ENCODE results near the gene OTOP3.
A peak's percentile ranks its signal among the peaks of the same experiment; 100 is the strongest.
"Not testable (repeated sequence)": the region's sequence is repeated elsewhere in the genome, so short reads cannot be mapped to it uniquely, and the experiment has no call there.

The OTOP3 gene

DNA sequence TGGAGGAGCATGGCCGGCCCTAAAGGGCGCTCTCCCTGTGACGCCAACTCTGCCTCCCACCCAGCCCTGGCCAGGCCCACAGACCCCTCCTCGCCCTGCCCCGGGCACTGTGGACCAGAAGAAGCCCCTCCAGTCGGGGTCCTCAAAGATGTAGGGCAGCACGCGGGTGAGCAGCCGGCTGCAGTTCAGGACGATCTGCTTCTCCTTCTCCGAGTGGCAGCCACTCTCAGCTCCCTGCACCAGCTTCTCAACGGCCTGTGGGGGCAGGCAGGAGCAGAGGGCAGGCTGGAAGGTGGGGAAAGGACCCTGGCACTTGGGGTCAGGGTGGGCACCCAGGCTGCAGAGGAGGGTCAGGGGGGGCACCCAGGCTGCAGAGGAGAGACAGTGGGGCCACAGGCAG is 28.0 kb downstream of the OTOP3 start:
- DNase-seq, result no peak

DNA sequence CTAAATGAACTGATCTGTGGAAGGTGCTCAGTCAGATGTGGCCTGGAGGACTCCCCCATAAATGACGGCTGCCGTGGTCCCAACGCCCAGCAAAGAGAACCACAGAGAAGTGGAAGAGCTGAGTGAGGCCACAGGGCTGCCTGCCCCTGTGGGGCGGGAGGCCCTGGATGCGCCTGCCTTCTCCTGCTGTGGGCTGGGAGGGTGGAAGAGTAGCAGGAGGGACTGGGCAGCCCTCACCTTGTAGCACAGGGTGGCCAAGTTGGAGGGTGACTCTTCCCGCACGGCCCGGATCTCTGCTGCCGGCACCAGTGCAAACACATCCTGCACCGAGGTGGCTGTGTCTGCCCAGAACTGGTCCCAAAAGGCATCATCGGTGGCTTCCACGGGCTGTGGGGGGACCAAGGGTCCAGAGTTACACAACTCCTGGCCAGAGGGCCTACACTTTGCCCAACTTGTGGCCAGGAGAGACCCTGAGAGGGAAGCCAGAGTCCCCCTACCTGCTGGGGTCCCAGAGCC is 28.6 kb downstream of the OTOP3 start:
- no peak for DNase-seq

DNA sequence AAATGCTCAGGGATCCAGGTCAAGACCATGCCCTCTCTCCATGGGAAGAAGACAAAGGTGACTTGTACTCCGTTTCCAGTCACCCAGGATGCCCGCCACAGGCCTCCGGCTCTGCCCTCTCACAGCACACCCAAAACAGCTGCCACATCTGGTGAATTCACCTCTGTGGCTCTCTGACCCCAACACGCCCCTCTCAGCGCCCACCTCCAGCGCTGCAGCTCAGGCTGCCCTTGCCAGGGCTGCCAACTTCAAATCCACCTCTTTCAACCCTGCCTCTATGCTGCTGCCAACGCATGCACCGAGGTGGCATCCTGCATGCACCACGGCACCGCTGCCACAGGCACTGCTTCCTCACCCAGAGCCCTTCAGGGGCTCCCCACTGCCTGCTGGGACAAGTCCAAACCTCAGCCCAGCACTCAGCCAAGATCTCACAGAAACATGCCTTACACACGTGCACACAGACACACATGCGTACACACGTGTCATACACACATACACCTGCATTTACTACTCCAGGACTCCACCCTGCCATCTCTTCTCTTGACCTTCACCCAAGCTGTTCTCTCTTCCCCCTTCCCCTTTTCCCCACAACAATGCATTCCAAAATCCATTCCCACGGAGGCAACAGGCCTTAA is 29.4 kb downstream of the OTOP3 start:
- DNase-seq, result no peak

DNA sequence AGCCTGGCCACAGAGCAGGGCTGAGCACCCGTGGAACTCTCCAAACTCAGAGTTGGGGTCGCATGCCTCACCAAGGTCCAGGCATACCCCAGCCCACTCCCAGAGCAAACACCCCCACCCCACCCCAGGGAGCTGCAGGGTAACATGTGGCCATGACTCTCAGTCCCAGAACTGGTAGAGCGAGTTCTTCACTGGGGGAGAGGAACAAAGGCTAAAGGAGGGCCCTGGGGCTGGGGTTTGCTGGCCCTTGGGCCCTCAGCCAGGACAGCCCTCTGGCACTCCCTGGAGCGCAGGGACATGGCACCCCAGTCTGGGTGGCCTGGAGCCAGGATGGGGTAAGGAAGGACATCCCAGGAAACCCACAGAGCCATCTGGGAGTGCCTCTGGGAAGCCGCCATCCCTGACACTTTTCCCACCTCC is 32.7 kb downstream of the OTOP3 start:
- DNase-seq, result no peak

DNA sequence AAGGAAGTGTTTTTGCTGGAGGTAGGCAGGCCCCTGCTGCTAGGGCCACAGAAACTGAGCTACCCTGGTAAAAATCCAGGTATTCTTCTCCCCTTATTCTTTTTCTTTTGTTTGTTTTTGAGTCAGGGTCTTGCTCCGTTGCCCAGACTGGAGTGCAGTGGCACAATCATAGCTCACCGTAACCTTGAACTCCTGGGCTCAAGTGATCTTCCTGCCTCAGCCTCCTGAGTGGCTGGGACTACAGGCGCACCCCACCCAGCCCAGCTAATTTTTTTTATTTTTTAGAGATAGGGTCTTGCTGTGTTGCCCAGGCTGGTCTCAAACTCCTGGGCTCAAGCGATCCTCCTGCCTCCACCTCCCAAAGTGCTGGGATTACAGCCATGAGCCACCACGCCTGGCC is 33.8 kb downstream of the OTOP3 start:
- DNase-seq, result not testable (repeated sequence)

DNA sequence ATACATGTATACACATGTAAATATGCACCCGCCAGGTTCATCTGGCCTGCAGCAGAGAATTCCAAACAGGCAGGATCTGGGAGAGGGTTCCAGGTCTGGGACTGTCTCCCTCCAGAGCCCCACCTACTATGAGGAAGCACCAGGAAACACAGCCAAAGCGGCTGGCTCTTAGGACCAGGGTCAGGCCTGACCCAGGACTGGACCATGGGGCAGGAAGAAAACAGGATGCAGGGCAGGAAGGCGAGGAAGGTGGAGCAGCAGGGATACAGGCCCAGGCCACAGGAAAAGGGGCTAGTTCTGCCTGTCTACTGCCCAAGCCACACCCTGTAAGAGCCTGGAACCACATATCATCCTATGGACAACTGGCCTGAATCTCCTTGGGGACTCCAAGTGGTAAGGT is 34.7 kb downstream of the OTOP3 start:
- no peak for DNase-seq

DNA sequence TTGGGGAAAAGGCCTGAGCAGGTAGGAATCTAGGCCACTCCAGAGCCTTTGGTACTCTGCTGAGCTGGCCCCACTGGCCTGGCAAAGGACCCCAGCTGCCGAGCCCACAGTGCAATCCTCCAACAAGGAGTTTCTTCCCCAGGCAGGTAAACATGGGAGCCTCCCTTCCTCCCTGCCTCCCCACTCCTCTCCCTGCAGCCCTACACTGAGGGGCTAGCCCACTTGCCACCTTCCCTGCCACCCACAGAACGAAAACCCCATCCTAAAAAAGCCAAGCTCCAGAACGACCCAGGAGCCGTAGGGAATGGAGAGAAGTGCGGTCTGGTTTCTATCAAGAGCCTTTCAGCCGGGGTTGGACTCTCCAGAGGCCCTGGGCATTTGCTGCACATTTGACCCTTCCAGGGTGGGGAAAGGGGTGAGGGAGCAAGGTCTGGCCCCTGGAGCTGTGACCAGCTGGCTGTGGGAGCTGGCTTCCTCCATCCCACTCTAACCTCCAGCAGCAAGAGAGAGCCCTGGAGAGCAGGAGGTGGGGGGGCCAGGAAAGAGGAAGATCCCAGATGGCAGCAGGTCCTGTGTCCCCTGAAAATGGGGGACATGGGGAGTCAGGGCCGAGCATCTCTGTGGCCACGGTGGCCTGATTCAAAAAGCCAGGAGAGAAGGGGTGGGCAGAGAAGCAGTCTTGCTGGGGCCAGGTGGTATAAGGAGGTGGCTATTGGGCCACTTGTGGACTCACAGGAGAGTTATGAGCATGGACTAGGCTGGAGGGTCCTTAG is 35.6 kb downstream of the OTOP3 start:
- DNase-seq, result no peak

DNA sequence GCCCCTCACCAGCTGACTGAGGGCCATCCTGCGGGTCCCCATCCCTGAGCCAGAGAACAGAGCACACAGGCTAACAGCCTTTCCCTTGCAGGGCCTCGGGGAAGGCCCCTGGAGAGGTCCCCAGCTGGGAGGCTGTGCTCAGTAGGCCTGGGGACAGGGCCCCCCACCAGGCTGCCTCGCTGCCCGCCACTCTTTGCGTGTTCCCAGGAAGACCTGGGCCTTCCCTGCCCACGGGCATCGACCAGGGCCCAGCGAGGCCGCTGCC is 36.1 kb downstream of the OTOP3 start:
- no peak for DNase-seq

DNA sequence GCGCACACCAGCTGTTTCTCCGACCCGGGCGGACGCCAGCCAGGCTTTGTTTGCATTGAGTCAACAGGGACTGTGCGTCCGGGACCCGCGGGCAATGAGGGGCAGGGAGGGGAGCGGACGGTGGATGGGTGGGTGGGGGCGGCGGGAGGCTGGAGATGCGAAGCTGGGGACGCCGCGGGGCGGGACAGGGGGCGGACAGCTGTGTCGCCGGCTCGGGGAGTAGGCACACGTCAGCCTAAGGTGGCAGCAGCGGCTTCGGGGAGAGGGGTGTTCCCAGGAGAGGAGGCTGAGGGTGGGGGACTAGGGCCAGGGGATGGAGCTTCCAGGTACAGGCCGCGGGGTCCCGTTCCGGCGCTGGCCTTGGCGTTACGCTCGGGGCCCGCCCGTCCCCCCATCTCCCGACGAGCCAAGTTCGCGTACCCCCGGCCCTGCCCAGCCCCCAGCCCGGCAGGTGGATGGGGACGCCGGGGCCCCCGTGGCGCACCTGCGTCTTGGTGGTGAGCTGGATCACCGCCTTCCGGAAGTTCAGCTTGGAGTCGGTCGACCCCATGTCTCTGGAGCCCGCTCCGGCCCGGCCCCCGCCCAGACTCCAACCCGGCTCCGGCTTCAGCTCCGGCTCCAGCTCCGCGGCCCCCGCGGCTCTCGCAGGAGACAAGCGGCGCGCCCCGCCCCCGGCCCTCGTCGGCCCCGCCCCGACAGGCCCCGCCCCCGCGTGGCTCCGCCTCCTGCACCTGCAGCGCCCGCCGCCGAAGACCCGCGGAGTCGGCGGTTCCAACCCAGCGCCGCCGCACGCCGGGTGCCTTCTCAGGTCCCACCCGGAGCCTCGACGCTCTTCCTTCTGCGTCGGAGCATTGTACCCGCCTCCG is 36.6 kb downstream of the OTOP3 start, which contains the start of gene HID1:
Gene HID1 (minus strand): TSS at position 653 of the 866 bp plus-strand sequence. CDS start 103 bp downstream, at position 550.
- DNase-seq, result peak; percentile 83

DNA sequence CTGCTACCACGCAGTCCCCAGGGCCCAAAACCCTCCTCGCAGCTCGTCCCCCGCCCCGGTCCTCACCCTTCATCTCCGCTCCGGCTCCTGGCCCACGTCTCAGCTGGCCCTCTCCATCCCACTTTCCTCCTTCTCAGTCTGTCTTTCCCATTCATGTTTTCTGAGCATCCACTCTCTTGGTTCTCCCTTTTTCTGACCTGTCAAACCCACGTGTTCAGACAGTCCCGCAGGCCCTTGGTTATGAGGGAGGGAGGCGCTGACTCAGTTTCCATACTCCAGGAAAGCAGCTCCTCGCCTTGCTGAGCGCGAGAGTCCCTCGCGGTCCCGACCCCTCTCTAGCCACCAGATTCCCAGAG is 37.3 kb downstream of the OTOP3 start:
- DNase-seq, result no peak

DNA sequence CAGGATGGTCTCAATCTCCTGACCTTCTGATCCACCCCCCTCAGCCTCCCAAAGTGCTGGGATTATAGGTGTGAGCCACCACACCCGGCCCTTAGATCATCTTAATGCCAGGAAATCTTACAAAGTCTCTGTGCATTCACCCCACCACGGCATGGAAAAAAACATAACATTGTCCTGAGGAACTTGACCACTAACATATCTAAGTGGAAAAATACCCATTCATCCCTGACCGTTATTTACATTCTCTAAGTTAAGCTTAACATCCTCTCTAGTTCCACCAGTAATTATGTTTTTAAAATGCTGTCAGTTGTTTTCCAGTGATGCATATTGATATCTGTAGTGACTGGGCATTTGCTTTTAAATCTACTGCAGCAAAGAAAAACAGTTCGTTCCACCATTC is 40.2 kb downstream of the OTOP3 start:
- no peak for DNase-seq

DNA sequence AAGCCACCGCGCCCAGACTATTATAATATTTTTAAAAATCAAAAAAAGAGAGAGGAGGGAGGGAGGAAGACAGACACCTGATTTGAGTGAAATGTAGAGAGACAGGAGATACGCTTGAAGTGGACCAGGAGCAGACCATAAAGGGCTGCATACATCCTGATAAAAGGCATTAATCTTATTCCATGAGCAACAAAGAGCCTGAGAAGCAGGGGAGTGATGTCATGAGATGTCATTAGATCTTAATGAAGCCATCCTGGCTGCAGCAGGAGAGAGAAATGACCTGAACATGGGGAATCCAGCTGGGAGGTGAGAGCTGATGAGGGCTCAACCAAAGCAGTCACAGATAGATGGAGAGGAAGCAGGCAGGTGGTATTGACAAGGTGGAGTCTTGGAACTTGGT is 42.1 kb downstream of the OTOP3 start:
- DNase-seq, result no peak

DNA sequence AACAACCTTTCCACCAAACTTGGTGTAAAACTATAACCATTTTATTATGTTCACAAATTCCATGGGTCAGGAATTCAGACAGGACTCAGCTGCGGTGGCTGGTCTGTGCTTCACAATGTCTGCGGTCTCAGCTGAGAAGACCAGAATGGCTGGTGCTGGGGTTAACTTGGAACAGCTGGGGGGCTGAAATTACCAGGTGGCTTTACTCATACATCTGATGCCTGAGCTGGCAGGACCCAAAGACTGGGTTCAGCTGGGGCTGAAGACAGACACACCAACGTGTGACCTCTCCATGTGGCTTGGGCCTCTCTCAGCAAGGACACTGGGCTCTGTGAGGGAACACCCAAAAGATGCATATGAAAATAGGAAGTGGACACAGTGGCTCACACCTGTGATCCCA is 42.5 kb downstream of the OTOP3 start:
- no peak for DNase-seq

DNA sequence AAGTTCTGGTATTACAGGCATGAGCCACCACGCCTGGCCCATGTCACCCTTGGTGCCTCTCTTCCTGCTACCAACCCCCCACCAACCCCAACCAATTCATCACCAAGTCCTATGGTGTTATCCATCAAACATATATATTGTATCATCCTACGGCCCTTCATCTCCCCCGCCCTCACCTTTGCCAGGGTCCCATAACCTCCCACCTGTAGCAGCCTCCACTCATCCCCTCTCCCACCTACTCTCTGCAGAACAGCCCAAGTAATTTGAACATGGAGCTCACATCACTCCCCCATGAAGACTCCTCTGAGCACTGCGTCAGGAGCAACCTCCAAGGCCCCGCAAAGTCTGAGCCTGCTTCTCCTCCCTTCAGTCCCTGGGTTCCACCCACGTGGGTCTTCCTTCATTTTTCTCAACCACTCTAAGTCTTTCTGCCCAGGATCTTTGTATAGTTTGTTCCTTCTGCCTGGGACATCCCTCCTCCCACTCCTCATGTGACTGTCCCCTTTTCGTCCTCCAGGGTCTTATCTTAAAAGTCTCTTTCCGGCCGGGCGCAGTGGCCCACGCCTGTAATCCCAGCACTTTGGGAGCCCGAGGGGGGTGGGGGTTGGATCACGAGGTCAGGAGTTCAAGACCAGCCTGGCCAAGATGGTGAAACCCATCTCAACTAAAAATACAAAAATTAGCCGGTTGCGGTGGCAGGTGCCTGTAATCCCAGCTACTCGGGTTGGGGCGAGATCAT is 43.9 kb downstream of the OTOP3 start:
- DNase-seq, result no peak

DNA sequence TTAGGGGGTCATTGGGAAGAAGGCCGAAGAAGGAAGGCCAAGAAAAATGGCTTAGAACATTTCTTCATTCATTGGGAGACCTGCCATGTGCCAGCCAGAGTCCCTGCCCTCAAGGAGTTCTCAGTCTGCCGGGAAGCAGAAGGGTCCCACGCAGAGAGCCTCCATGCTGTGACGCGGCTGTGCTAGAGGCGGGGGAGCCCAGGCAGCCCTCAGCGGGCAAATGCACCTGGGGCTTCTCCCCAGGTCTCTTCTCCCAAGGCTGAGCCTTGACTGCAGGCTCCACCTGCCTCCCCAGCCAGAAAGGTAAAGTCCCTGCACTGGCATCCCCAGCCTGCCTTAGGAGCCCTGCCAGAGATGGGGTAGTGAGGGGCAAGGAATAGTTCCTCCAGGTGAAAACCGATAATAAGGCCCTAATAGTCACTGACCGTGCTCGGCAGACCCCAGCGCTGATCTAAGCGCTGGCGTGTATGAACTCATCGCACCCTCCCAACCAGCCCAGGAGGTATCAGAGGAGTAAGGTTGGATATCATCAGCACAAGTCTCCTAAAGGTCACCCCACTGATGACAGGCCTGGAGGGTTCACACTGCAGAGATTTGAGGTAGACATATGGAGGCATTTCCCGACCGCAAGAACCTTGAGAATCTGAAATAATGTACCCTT is 45.8 kb downstream of the OTOP3 start:
- DNase-seq, result no peak

DNA sequence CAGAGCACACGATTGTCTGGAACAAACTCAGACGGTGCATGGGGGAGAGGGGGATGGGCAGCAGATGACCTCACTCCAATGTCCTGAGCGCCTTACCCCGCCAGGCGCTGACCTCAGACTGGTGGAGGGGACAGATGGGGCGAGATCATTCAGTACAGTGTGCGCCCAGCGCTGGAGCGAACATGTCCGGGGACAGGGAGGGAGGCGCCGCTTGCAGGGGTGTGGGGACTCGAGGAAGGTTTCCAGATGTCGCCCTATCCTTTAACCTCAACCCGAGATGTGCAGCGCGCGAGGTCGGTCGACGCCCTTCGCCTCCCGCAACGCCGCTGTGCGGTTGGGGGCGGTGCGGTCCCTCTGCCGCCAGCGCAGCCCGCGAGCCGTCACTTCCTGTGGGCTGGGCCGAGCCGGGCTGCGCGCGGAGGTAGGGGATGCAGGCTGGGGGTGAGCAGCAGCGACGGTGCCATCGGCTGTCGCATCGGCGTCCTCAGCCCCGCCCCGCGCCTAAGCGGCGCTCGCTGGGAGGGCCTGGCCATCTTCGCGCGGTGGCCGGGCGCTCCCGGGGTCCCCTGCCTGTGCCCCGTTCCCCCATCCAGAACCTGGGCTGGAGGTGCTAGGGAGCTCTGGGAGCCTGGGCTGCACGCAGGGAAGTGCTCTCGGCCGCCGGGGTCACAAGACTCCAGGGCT is 46.4 kb downstream of the OTOP3 start:
- DNase-seq, result peak; percentile 57

DNA sequence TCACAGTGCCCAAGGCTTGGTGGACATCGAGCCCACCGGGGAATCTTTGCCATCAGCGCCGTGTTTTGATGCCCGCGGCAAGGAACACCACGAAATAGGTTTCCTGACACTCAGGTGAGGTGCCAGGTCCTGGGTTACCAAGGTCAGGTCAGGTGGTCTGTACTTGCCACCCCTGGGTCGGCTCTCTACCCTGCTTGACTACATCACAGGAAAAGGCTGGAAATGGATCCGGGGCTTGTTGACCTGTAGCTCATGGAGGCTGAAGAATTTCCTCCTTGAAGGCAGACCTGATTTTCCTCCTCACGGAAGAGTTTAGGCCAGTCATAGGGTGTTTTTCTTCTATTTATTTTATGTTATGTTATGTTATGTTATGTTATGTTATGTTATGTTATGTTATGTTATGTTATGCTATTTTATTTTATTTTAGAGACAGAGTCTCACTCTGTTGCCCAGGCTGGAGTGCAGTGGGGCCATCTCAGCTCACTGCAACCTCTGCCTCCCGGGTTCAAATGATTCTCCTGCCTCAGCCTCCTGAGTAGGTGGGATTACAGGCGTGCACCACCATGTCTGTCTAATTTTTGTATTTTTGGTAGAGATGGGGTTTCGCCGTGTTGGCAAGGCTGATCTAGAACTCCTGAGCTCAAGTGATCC is 47.1 kb downstream of the OTOP3 start:
- DNase-seq, result not testable (repeated sequence)

DNA sequence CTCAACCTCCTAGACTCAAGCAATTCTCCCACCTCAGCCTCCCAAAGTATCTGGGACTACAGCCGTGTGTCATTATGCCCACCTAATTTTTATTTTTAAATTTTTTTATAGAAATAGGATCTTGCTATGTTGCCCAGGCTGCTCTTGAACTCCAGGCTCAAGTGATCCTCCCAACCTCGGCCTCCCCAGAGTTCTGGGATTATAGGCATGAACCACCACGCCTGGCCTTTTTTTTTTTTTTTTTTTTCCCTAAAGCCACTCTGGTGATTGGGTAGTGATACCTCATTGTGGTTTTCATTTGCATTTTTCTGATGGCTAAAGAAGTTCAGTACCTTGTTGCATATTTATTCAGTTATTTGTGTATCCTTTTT is 50.5 kb downstream of the OTOP3 start:
- no peak for DNase-seq

DNA sequence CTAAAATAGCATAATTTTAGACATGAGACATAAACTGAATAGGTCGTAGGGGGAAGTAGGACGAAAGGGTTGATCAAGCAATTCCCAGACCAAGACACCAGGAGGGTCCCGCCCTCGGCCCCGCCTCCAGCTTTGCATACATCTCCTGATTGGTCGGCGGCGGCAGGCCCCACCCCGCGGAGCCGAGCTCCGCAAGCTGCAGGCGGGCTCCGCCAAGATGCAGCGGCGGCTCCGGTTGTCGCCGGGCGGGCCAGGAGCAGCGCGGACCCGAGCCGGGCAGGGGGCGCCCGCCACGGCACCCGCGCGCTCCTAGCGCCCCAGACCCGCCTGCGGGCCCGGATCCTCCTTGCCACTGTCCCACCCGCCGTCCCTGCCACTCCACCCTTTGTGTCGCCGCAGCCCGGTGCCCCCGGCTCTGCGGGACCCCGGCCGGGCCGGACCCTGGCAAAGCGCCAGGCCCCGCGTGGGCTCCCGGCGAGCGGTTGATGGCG is 51.8 kb downstream of the OTOP3 start, which contains the start of gene CDR2L:
Gene CDR2L (plus strand): TSS at position 215 of the 491 bp plus-strand sequence. CDS start 412 bp downstream, outside the sequence.
- peak; percentile 88 for DNase-seq

DNA sequence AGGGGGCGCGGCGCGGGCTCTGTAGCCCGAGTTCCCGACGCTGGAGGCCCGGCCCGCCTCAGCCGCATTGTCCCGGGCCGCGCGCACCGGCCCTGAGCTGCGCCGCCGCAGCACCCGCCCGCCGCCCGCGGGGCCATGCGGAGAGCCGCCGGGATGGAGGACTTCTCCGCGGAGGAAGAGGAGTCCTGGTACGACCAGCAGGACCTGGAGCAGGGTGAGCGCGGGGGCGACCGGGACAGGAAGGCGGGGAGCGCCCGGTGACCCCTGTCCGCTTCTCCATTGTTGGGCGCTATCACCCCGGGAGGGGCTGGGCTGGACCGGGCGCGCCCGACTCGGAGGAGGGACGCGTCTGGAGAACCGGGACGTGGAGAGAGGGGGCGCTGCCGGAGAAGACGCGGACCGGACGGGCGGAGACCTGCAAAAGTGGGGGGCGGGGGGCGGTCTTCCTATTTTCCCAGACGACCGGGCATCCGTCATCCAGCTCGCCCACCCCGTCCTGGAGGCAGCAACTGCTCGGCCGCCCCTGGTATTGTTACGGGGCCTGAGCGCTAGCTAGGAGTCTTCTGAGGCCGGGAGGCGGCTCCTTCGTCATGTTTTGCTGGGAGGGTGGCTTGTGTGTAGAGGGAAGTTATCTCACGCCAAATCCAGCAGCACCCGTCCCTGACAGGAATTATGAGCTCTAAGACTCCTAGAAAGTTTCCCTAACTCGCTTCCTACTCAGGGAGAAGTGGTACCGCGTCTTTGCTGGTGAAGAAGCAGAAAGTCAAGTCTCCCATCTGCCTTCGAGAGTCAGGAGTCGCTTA is 52.4 kb downstream of the OTOP3 start:
- no peak for DNase-seq
